Measurements from ENCODE around the gene DCDC2C. TPM values are rescaled to one million over a fixed set of nuclear protein-coding genes. Genes with fewer than 3 reads are reported as not detected.

Gene DCDC2C, protein sequence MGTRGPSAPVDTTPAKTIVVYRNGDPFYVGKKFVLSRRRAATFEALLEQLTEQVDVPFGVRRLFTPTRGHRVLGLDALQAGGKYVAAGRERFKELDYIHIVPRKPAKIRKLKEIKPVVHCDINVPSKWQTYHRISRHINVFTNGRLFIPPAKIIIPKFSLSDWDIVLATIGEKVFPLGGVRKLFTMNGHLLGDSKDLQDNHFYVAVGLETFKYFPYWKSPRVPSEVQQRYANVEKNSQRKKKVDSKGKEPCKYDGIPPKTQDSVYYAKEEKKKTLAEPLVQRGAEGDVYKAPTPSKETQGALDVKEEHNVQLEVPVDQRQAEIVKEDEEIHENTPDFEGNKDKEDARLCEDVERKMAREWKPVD
- total RNA-seq (2021): not detected in 2 replicates
- percentile 1 among the genes with signal in this experiment for Bru-seq, nascent RNA
- BruChase-seq, experiment 1, labeled RNA remaining after a 2-hour chase: percentile 2 among the genes with signal in this experiment
- percentile 1 among the genes with signal in this experiment for BruChase-seq, experiment 2, labeled RNA remaining after a 6-hour chase
- long read RNA-seq: 0 reads

DNA sequence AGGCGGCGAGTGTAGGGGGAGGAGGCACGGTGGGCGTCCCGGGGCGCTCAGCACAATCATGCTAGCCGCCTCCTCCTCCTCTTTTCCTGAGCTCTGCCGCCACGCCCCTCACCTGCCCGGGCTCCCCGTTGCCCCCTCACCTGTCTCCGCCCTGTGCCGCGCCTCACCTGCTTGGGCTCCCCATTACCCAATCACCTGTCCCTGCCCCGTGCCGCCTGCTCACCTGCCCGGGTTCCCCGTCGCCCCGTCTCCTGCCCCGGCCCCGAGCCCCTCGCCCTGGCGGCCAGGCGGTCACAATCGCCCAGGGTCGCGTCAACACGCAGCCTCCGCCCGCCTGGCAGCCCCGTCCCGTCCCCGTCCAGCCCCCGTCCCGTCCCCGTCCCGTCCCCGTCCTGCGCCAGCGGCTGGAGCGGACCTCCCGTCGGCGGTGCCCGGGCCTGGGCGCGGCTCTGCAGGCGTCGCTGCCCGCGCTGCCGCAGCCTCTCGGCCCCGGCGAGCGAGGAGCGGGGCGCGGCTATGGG, at the start of gene DCDC2C:
Gene DCDC2C, plus strand, starts transcription at position 340 of the 521 bp plus-strand sequence. Its CDS starts 177 bp downstream, at position 517.
- POLR2A ChIA-PET (ENCODE audit: unreplicated experiment): no interaction called here
- TF ChIP-seq, protein P1, sequence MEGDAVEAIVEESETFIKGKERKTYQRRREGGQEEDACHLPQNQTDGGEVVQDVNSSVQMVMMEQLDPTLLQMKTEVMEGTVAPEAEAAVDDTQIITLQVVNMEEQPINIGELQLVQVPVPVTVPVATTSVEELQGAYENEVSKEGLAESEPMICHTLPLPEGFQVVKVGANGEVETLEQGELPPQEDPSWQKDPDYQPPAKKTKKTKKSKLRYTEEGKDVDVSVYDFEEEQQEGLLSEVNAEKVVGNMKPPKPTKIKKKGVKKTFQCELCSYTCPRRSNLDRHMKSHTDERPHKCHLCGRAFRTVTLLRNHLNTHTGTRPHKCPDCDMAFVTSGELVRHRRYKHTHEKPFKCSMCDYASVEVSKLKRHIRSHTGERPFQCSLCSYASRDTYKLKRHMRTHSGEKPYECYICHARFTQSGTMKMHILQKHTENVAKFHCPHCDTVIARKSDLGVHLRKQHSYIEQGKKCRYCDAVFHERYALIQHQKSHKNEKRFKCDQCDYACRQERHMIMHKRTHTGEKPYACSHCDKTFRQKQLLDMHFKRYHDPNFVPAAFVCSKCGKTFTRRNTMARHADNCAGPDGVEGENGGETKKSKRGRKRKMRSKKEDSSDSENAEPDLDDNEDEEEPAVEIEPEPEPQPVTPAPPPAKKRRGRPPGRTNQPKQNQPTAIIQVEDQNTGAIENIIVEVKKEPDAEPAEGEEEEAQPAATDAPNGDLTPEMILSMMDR (conservative IDR thresholded peaks at IDR 0.05): no peak
- TF ChIP-seq EZH2 (IDR thresholded peaks at IDR 0.05; ENCODE audit: low read depth): no peak
- CTCF ChIA-PET: no interaction called here
- intact Hi-C loops (cut with micrococcal nuclease; ENCODE audit: unreplicated experiment): no loop called here
- Histone ChIP-seq H3K79me2 (ENCODE audit: low read depth) (no peaks in the 10 kb centered on the region), H3K4me3 (no peak within 1 kb of the TSS), H3F3A (ENCODE audit: insufficient read depth, low read depth) (no peaks in the 10 kb centered on the region), H3K36me3 (ENCODE audit: low read depth) (no peaks in the 10 kb centered on the region), H4K20me1 (ENCODE audit: insufficient read depth) (no peaks in the 10 kb centered on the region), H3K9me2 (ENCODE audit: insufficient read depth) (no peaks in the 10 kb centered on the region), H3K4me2 (no peak within 1 kb of the TSS), H3K27ac (no peak within 1 kb of the TSS), H3K4me1 (replicated peaks; ENCODE audit: insufficient read depth) (no peaks in the 10 kb centered on the region), H2AFZ (no peak within 1 kb of the TSS), H3K9me3 (ENCODE audit: insufficient read depth, low read depth) (no peaks in the 10 kb centered on the region), H3K27me3 (ENCODE audit: insufficient read depth, low read depth) (peaks cover 77% of the 10 kb centered on the region)
- no TSS peak for BruUV-seq (replicated peaks)
- DNase-seq: no peak

DNA sequence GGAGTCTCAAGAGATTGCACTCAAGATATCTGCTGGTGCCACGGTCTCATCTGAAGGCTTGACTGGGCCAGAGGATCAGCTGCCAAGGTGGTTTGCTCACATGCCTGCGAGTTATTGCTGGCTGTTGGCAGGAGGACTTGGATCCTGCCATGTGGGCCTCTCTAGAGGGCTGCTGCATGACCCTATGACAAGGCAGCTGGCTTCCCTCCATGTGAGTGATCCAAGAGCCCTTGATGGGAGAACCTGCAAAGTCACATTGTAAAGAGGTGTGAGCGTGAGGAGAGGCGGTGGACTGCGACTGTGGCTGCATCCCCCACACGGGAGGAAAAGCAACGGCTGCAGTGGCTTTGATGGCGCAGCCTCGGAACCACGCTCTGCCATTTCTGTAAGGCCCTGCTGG, 49.4 kb upstream of the DCDC2C start:
- BruUV-seq (replicated peaks): no TSS peak
- TF ChIP-seq, protein P1 (conservative IDR thresholded peaks at IDR 0.05): no peak
- TF ChIP-seq EZH2 (IDR thresholded peaks at IDR 0.05; ENCODE audit: low read depth): no peak
- CTCF ChIA-PET: no interaction called here

DNA sequence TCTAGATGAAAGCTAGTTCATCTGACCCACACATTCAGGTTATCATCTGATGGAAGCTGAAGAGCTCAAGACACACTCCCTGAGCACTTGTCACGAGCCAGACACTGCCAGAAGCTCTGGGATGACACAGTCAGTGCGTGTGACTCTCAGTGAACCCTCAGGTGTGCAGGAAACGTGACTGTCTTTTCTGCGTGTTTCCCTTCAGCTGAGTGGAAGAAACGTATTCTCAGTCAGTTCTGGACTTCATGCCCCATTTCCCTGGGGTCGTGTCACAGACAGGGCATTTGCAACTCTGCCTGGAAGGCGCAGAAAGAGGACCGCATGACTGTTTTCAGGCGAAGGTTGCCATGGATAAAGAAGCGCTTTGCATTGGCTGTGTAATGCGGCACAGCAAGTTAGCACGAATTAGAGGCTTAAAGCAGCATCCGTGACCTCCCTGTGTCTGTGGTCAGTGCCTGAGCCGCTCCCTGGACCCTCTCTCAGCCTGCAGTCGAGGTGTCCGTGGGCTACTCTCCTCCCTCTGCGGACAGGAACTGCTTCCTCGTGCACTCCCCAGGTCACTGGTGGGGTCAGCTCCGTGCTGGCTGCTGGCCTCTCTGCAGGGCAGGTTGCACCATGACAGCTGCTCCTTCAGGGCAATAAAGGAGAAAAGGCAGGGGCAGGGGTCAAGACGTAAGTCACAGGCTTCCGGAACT, 48.7 kb upstream of the DCDC2C start:
- H3K4me2 ChIP-seq: no peak overlapping the region
- no peaks in the 10 kb centered on the region for H3K9me3 ChIP-seq (ENCODE audit: insufficient read depth, low read depth)
- ChIA-PET CTCF (no interaction called here), POLR2A (ENCODE audit: unreplicated experiment) (interaction anchor here (0.7 kb wide), 1 partner anchor 73 kb away, joined by 3 read pairs; no protein-coding TSS in a partner anchor)
- H3K9me2 ChIP-seq (ENCODE audit: insufficient read depth): no peaks in the 10 kb centered on the region
- no peak overlapping the region for H3K4me3 ChIP-seq
- H3K4me1 ChIP-seq (replicated peaks; ENCODE audit: insufficient read depth): no peaks in the 10 kb centered on the region
- intact Hi-C loops (cut with micrococcal nuclease; ENCODE audit: unreplicated experiment): no loop called here
- no peak overlapping the region for H2AFZ ChIP-seq
- no peak overlapping the region for H3K27ac ChIP-seq
- H3K79me2 ChIP-seq (ENCODE audit: low read depth): no peaks in the 10 kb centered on the region
- H3K27me3 ChIP-seq (ENCODE audit: insufficient read depth, low read depth): peaks cover 48% of the 10 kb centered on the region
- no peak for TF ChIP-seq EZH2 (IDR thresholded peaks at IDR 0.05; ENCODE audit: low read depth)
- TF ChIP-seq, protein P1 (conservative IDR thresholded peaks at IDR 0.05): no peak
- DNase-seq: no peak
- no peaks in the 10 kb centered on the region; the same call in 1 of the 2 replicates for H4K20me1 ChIP-seq (ENCODE audit: insufficient read depth)
- no peaks in the 10 kb centered on the region for H3K36me3 ChIP-seq (ENCODE audit: low read depth)
- no peaks in the 10 kb centered on the region for H3F3A ChIP-seq (ENCODE audit: insufficient read depth, low read depth)
- BruUV-seq (replicated peaks): no TSS peak

More for the DNA sequence above, 49.4 kb upstream of the DCDC2C start:
- Histone ChIP-seq H3K4me2 (no peak overlapping the region), H3K36me3 (ENCODE audit: low read depth) (no peaks in the 10 kb centered on the region), H3K9me2 (ENCODE audit: insufficient read depth) (no peaks in the 10 kb centered on the region), H3K27me3 (ENCODE audit: insufficient read depth, low read depth) (peaks cover 48% of the 10 kb centered on the region), H3K4me1 (replicated peaks; ENCODE audit: insufficient read depth) (no peaks in the 10 kb centered on the region), H3K79me2 (ENCODE audit: low read depth) (no peaks in the 10 kb centered on the region), H3K4me3 (no peak overlapping the region), H3F3A (ENCODE audit: insufficient read depth, low read depth) (no peaks in the 10 kb centered on the region), H2AFZ (no peak overlapping the region), H4K20me1 (ENCODE audit: insufficient read depth) (no peaks in the 10 kb centered on the region; the same call in 1 of the 2 replicates), H3K27ac (no peak overlapping the region), H3K9me3 (ENCODE audit: insufficient read depth, low read depth) (no peaks in the 10 kb centered on the region)
- POLR2A ChIA-PET (ENCODE audit: unreplicated experiment): interaction anchor here (0.7 kb wide), 1 partner anchor 73 kb away, joined by 3 read pairs; no protein-coding TSS in a partner anchor
- no peak for DNase-seq
- intact Hi-C loops (cut with micrococcal nuclease; ENCODE audit: unreplicated experiment): no loop called here

Measured in PC-9 (cell line).